Measurements from ENCODE around the gene PIK3R1.

The PIK3R1 gene

GRCh38 chr5:68274847-68275651 lies 59.5 kb downstream of the PIK3R1 start:
- DNase-seq: no peak

- DNase-seq: no peak
These were observed 61.2 kb downstream of the PIK3R1 start for GRCh38 chr5:68276740-68277139.

GRCh38 chr5:68277431-68277830 lies 61.9 kb downstream of the PIK3R1 start:
- DNase-seq: no peak

GRCh38 chr5:68279984-68280383 lies 64.4 kb downstream of the PIK3R1 start:
- DNase-seq: no peak

GRCh38 chr5:68282001-68282400 lies 66.4 kb downstream of the PIK3R1 start:
- DNase-seq: no peak

- DNase-seq: no peak
These were observed 68.2 kb downstream of the PIK3R1 start for GRCh38 chr5:68283766-68284165.

- no peak for DNase-seq
These were observed 69.7 kb downstream of the PIK3R1 start for GRCh38 chr5:68285075-68285840.

- DNase-seq: no peak
These were observed 70.5 kb downstream of the PIK3R1 start for GRCh38 chr5:68285851-68286611.

- no peak for DNase-seq
These were observed 71.0 kb downstream of the PIK3R1 start for GRCh38 chr5:68286612-68286912.

GRCh38 chr5:68287631-68287975 lies 72.0 kb downstream of the PIK3R1 start:
- DNase-seq: no peak

- no peak for DNase-seq
These were observed 72.6 kb downstream of the PIK3R1 start for GRCh38 chr5:68287976-68288706.

GRCh38 chr5:68288707-68289134 lies 73.2 kb downstream of the PIK3R1 start:
- DNase-seq: no peak

- no peak for DNase-seq
These were observed 73.9 kb downstream of the PIK3R1 start for GRCh38 chr5:68289498-68289897.

- DNase-seq: no peak
These were observed 74.7 kb downstream of the PIK3R1 start for GRCh38 chr5:68290260-68290674.

- no peak for DNase-seq
These were observed 75.3 kb downstream of the PIK3R1 start for GRCh38 chr5:68290847-68291246.

- DNase-seq: no peak
These were observed 76.8 kb downstream of the PIK3R1 start for GRCh38 chr5:68292316-68292715.

GRCh38 chr5:68295772-68296171 lies 80.2 kb downstream of the PIK3R1 start:
- no peak for DNase-seq

GRCh38 chr5:68296895-68297294 lies 81.3 kb downstream of the PIK3R1 start:
- DNase-seq: no peak

- no peak for DNase-seq
These were observed 82.1 kb downstream of the PIK3R1 start for GRCh38 chr5:68297656-68298055.

- DNase-seq: no peak
These were observed 82.9 kb downstream of the PIK3R1 start for GRCh38 chr5:68298479-68298878.

- no peak for DNase-seq
These were observed 83.5 kb downstream of the PIK3R1 start for GRCh38 chr5:68299105-68299504.

GRCh38 chr5:68299575-68299974 lies 84.0 kb downstream of the PIK3R1 start:
- DNase-seq: no peak

Measured in NCI-H1417 treated with DMSO at 0.1 percent for 48 hours (cell line).